ENCODE measurements around the gene TECPR1.

DNA sequence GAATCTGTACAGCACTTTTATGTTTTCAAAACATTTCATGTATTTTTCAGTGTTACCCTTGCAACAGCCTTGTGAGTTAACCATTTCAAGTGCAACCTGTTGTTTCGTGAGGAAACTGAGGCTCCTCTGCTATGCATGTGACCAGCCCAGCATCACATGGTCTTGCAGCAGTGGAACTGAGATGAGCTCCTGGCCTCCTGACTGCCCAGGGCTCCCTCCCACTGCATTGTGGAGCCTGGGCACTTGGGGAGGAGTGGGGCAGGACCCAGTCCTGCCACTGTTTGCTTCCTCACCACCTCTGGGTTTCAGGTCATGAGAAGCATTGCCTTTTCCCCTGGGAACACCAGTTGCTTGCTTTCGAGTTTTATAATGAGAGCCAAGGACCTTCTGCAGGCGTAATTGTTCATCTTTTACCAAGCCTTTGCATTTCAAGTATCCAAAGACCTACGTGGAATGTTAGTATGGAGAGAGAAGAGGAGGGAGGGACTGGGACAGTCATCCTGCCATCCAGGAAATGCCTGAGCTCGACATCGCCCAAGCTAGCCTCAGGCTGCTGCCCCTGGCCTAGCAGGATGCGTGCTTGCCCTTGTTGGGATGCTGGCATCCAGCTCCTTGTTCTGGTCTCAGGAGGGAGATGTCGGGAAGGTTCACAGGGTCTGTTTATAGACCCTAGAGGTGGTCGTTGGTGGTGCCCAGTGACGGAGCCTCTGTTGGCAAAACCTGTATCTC is 73.1 kb downstream of the TECPR1 start:
- TF ChIP-seq EZH2 (IDR thresholded peaks at IDR 0.05; ENCODE audit: insufficient read depth, poor library complexity, severe bottlenecking) (no peak), EZH2phosphoT487 (IDR thresholded peaks at IDR 0.05; ENCODE audit: insufficient read depth, low read depth) (no peak)

All from GM23248 (cell line).